ENCODE results near the gene PRTFDC1. TPM values are rescaled to one million over a fixed set of nuclear protein-coding genes. Genes with fewer than 3 reads are reported as not detected.

Gene PRTFDC1
- total and polyA plus RNA-seq, 2 of the 13 experiments (the other 11 are each of a cell fraction or from before 2014, with no cell fraction given): not detected

- WGBS (ENCODE audit: low lambda C conversion rate): 55% methylated on average over 4 of the region's 4 CpGs
- DNase-seq (ENCODE audit: low spot score) (no peak), ATAC-seq (no peak), FAIRE-seq (no peak)
- intact Hi-C loops (cut with micrococcal nuclease; ENCODE audit: unreplicated experiment) (loop anchor here (10.0 kb wide), 1 partner anchor 271 kb away; no protein-coding TSS in a partner anchor), in situ Hi-C loops (cut with HindIII; ENCODE audit: extremely low pct_ligation_motif_present, low pct_unique_long_range_greater_than_20kb) (no loop called here)
- TF ChIP-seq CBFB (CRISPR knock-in tag; IDR thresholded peaks at IDR 0.05): no peak
- TF ChIP-seq ZNF235 (CRISPR knock-in tag; IDR thresholded peaks at IDR 0.05; ENCODE audit: borderline replicate concordance): no peak
- no peak for TF ChIP-seq ZNF503 (CRISPR knock-in tag; IDR thresholded peaks at IDR 0.05)
- no peak for TF ChIP-seq SIX1 (CRISPR knock-in tag; IDR thresholded peaks at IDR 0.05; ENCODE audit: borderline replicate concordance)
- no peak for TF ChIP-seq ZNF3 (CRISPR knock-in tag; IDR thresholded peaks at IDR 0.05)
- TF ChIP-seq BRD4 (CRISPR knock-in tag; IDR thresholded peaks at IDR 0.05): no peak
- POLR2A ChIA-PET: no interaction called here
- Histone ChIP-seq H3K9ac (ENCODE audit: insufficient read depth, low read depth, low read length) (no peak overlapping the region), H4K20me1 (ENCODE audit: insufficient read depth, low read length) (no peaks in the 10 kb centered on the region), H3K36me3 (replicated peaks in 1 of 2; ENCODE audit: control insufficient read depth in 1 of 2, insufficient read depth in 2 of 2, low read length in 2 of 2) (no peaks in the 10 kb centered on the region), H3K9me3 (ENCODE audit: low read length) (no peaks in the 10 kb centered on the region), H3K4me3 (replicated peaks in 1 of 3; ENCODE audit: insufficient read depth in 1 of 3, low read depth in 2 of 3, low read length in 3 of 3) (no peak overlapping the region), H2AFZ (ENCODE audit: low read length) (no peak overlapping the region), H3K27ac (ENCODE audit: extremely low read length, insufficient read depth, low read length) (no peak overlapping the region), H3K27me3 (ENCODE audit: control insufficient read depth in 1 of 2, insufficient read depth in 2 of 2, low read length in 2 of 2) (no peaks in the 10 kb centered on the region), H3K4me2 (ENCODE audit: low read depth, low read length) (no peak overlapping the region), H3K4me1 (ENCODE audit: insufficient read depth, low read length) (peaks cover 10% of the 10 kb centered on the region), H3K79me2 (ENCODE audit: insufficient read depth, low read length) (no peaks in the 10 kb centered on the region)
- no TSS peak for BruUV-seq (replicated peaks)
- CTCF ChIA-PET (ENCODE audit: low intra/inter-chr PET ratio, low total read pairs): no interaction called here
Observed at GRCh38 chr10:24813856-24814255, 138.6 kb downstream of the PRTFDC1 start.

GRCh38 chr10:24806262-24806661 lies 146.1 kb downstream of the PRTFDC1 start:
- BruUV-seq (replicated peaks): no TSS peak
- in situ Hi-C loops (cut with HindIII; ENCODE audit: extremely low pct_ligation_motif_present, low pct_unique_long_range_greater_than_20kb): no loop called here
- FAIRE-seq: no peak
- no peaks in the 10 kb centered on the region for H3K27me3 ChIP-seq (ENCODE audit: control insufficient read depth in 1 of 2, insufficient read depth in 2 of 2, low read length in 2 of 2)
- ATAC-seq: no peak
- H2AFZ ChIP-seq (ENCODE audit: low read length): no peak overlapping the region
- H3K79me2 ChIP-seq (ENCODE audit: insufficient read depth, low read length): no peaks in the 10 kb centered on the region
- no peak overlapping the region for H3K9ac ChIP-seq (ENCODE audit: insufficient read depth, low read depth, low read length)
- H3K9me3 ChIP-seq (ENCODE audit: low read length): no peaks in the 10 kb centered on the region
- H3K4me2 ChIP-seq (ENCODE audit: low read depth, low read length): no peak overlapping the region
- intact Hi-C loops (cut with micrococcal nuclease; ENCODE audit: unreplicated experiment): no loop called here
- H3K4me1 ChIP-seq (ENCODE audit: insufficient read depth, low read length): peaks cover under 1% of the 10 kb centered on the region; the same call in 1 of the 2 replicates
- no peak overlapping the region for H3K27ac ChIP-seq (ENCODE audit: extremely low read length, insufficient read depth, low read length)
- POLR2A ChIA-PET: no interaction called here
- no peaks in the 10 kb centered on the region for H3K36me3 ChIP-seq (replicated peaks in 1 of 2; ENCODE audit: control insufficient read depth in 1 of 2, insufficient read depth in 2 of 2, low read length in 2 of 2)
- WGBS (ENCODE audit: low lambda C conversion rate): 27% methylated on average over 5 of the region's 5 CpGs
- TF ChIP-seq GRHL1 (CRISPR knock-in tag; conservative IDR thresholded peaks at IDR 0.05) (no peak), PHF21A (CRISPR knock-in tag; IDR thresholded peaks at IDR 0.05) (no peak), ZNF891 (CRISPR knock-in tag; IDR thresholded peaks at IDR 0.05) (no peak), SP4 (CRISPR knock-in tag; IDR thresholded peaks at IDR 0.05) (no peak)
- H3K4me3 ChIP-seq (replicated peaks in 1 of 3; ENCODE audit: insufficient read depth in 1 of 3, low read depth in 2 of 3, low read length in 3 of 3): no peak overlapping the region
- H4K20me1 ChIP-seq (ENCODE audit: insufficient read depth, low read length): no peaks in the 10 kb centered on the region
- DNase-seq (ENCODE audit: low spot score): no peak
- CTCF ChIA-PET (ENCODE audit: low intra/inter-chr PET ratio, low total read pairs): no interaction called here
